ENCODE results near the gene RBM17. TPM values are rescaled to one million over a fixed set of nuclear protein-coding genes. Genes with fewer than 3 reads are reported as not detected.

Gene RBM17
- total RNA-seq, 4 donors from 2014 or later, result 58.2 to 97.9 (median 80.0) TPM

GRCh38 chr10:6052247-6053221, 36.3 kb upstream of the RBM17 start:
- no peak for TF ChIP-seq CTCF (IDR thresholded peaks at IDR 0.05)
- no peak for DNase-seq (ENCODE audit: low spot score)

GRCh38 chr10:6053303-6053702, 35.5 kb upstream of the RBM17 start:
- no peak for TF ChIP-seq CTCF (IDR thresholded peaks at IDR 0.05)
- DNase-seq (ENCODE audit: low spot score) (no peak), ATAC-seq (ENCODE audit: low FRiP score) (no peak)

More at GRCh38 chr10:6052247-6053221, 36.3 kb upstream of the RBM17 start:
- ATAC-seq (ENCODE audit: low FRiP score), result no peak

GRCh38 chr10:6053816-6054631, 34.8 kb upstream of the RBM17 start:
- TF ChIP-seq CTCF (IDR thresholded peaks at IDR 0.05), result no peak
- ATAC-seq (ENCODE audit: low FRiP score), result no peak
- DNase-seq (ENCODE audit: low spot score), result no peak

GRCh38 chr10:6054884-6055283, 34.0 kb upstream of the RBM17 start:
- ATAC-seq (ENCODE audit: low FRiP score) (no peak), DNase-seq (ENCODE audit: low spot score) (no peak)
- TF ChIP-seq CTCF (IDR thresholded peaks at IDR 0.05), result no peak

- no peak for TF ChIP-seq CTCF (IDR thresholded peaks at IDR 0.05)
- DNase-seq (ENCODE audit: low spot score), result no peak
- ATAC-seq (ENCODE audit: low FRiP score), result no peak
These were observed 32.9 kb upstream of the RBM17 start for GRCh38 chr10:6055929-6056328.

GRCh38 chr10:6056411-6057135, 32.3 kb upstream of the RBM17 start:
- no peak for ATAC-seq (ENCODE audit: low FRiP score)
- TF ChIP-seq CTCF (IDR thresholded peaks at IDR 0.05), result no peak
- no peak for DNase-seq (ENCODE audit: low spot score)
